GM12891 (cell line): ENCODE measurements around the gene MMEL1.

Source experiments
- DNase-seq: peaks from one replicate; pipeline ENCODE4 v3.0.0; 2011; ENCODE audit warnings: low spot score; ENCODE audit not compliant: insufficient read length
- FAIRE-seq: peaks from 2 replicates; lab custom pipeline; 2011; peaks lifted over from hg19 to GRCh38; lab: Jason Lieb, UNC
- PAX5 ChIP-seq: IDR thresholded peaks from 2 replicates; pipeline ENCODE4 v1.6.1; 2011; ENCODE audit warnings: low read length, moderate library complexity, mild to moderate bottlenecking; ENCODE audit not compliant: insufficient read depth, severe bottlenecking
- POLR2A ChIP-seq: IDR thresholded peaks from 2 replicates; pipeline ENCODE4 v1.6.1; 2011; ENCODE audit warnings: low read depth, low read length, control low read depth
- POLR2AphosphoS5 ChIP-seq: IDR thresholded peaks from 2 replicates; pipeline ENCODE4 v1.6.1; 2011; ENCODE audit warnings: low read depth, low read length, control low read depth
- POU2F2 ChIP-seq: IDR thresholded peaks from 2 replicates; pipeline ENCODE4 v1.6.1; 2011; ENCODE audit warnings: low read depth, mild to moderate bottlenecking, control low read depth, low read length, moderate library complexity
- SPI1 ChIP-seq: IDR thresholded peaks from 2 replicates; pipeline ENCODE4 v1.6.1; 2011; ENCODE audit warnings: low read depth, low read length, control low read depth
- TAF1 ChIP-seq: IDR thresholded peaks from 2 replicates; pipeline ENCODE4 v1.6.1; 2011; ENCODE audit warnings: low read depth, low read length, control low read depth

The MMEL1 gene

DNA sequence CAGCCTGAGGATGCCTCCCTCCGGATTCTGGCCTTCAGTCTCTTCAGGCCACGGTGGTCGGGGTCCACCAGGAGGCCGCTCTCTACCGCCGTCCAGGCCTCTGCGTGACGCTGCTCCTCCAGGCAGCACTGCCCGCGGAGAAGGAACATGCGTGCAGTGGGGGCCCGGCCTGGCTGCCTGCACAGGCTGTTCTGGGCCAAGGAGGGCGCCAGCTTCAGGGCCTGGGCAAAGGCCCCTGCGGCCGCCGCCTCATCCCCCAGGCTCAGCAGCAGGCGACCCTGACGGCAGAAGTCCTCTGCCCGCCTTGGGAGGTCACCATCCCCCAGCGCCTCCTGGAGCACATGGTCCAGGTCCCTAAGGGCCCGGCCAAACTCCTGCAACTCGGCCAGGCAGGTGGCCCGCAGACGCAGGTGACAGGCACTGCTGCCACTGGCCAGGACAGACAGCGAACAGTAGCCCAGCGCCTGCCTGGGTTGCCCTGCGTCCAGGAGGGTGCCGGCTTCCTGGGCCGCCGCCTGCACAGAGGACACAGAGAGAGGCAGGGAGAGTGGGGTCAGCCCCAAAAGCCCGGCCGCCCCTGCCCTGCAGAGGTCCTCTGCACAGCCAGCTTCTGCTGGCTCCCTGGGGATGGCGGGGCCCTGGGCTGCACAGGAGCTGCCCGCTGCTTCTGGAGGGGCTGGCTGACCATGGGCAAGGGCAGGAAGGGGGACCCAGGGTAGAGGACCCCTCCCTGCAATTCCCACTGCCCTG, 8.7 kb upstream of the MMEL1 start:
- TF ChIP-seq POLR2AphosphoS5 (no peak), POLR2A (no peak), POU2F2 (no peak), SPI1 (no peak), TAF1 (no peak), PAX5 (no peak)
- FAIRE-seq (no peak), DNase-seq (no peak)

DNA sequence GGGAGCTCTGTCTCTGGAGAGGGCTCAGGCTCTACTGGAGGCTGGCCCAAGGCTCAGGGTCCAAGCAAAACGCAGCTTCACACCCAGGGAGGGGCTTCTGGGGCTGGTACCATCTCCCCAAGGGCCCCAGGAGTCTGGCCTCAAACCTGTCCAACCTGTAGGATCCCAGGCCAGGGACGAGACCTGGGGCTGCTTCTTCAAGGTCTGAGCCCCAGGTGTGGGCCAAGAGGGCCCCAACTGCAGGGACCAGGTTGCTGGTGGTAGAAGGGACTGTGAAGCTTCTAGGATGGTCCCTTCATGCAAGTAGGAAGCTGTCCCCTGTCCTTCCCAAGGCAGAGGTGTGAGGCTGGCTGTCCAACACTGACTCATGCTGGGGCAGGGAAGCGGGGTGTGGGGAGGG, 7.8 kb upstream of the MMEL1 start:
- TF ChIP-seq SPI1 (no peak), PAX5 (no peak), POU2F2 (no peak), POLR2AphosphoS5 (no peak), POLR2A (no peak), TAF1 (no peak)
- FAIRE-seq (no peak), DNase-seq (no peak)

DNA sequence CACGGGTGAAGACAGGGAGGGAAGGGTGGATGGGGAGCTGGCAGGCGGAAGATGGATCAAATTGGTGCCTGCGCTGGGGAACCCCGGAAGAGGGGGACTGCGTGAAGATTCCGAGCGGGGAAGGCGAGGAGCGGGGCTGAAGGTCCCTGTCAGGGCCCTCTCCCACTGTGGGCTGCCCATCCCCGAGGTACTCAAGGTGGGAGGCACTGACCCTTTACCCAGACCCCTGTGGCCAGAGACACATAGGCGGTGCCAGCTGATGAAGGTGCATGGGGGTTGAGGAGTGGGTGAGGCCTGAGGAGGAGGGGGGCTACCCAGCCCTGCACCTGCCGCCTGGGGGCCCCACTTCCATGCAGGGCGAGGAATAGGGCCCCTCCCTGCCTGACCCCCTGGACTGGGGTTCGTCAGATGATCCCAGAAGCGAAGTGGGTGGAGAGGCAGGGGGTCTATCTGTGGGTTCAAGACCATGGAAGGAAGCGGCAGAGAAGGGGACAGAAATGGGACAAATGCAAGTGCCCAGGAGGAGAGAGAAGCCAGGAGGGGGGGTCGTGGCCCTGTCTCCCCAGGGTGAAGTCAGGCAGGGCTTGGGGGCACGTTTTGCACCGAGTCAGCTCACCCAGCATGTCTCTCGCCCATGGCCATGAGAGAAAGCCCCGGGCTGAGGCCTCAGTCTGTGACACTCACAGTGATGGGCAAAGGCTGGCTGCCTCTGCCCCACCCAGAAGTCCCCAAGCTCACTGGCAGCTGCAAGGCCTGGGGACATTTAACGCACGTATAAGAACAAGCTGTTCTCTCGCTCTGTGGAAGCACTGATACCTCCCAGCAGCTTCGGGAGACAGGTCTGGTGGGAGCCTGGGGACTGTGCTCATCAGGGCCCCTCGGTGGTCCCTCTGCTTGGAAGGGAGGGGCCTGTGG, 7.0 kb upstream of the MMEL1 start:
- FAIRE-seq (no peak), DNase-seq (no peak)
- no peak for TF ChIP-seq SPI1
- TF ChIP-seq PAX5 = no peak
- no peak for TF ChIP-seq POU2F2
- TF ChIP-seq POLR2AphosphoS5 = no peak
- TF ChIP-seq TAF1 = no peak
- no peak for TF ChIP-seq POLR2A

DNA sequence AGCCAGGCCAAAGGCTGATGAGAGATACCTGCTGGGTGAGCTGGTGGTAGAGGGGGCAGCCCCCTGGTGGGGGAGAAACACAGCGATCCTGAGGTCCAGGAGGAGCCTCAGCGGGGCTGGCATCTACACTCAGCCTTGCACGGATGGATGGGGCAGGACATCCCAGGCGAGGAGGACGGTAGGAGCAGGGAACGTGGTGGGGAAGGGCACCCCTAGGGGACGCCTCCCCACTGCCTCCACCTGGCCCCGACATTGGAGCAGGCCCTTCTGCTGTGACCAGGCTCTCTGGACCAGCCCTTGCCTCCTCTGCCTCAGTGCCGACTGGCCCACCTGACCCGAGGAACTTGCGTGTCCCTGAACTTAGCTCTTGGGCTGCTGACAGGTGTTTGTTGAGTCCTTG, 6.4 kb upstream of the MMEL1 start:
- TF ChIP-seq PAX5 (no peak), POLR2AphosphoS5 (no peak), POU2F2 (no peak), SPI1 (no peak)

DNA sequence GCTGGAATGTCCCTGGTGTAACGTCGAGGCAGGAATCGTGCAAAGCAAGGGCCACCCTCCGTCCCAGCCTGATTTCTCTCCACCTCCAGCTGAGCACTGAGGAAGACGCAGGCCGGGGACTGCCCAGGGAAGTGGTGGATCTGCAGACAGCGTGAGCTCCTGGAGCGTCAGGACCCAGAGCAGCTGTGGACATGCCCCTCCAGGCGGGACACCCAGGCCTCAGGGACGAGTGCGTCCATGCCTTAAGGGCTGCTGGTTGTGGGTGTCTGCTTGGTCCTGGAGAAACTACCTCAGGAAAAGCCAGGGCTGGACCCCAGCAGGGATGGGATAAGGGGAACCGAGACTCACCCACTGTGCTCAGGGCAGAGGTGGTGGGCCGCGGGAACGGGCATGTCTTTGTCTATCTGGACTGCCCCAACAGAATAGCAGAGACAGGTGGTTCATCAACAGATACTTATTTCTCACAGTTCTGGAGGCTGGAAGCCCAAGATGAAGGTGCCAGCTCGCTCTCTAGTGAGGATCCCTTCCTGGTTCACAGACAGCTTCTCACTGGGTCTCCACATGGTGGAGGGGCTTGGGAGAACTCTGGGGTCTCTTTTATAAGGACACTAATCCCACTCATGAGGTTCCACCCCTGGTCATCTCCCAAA, 5.8 kb upstream of the MMEL1 start:
- DNase-seq = no peak
- no peak for FAIRE-seq
- TF ChIP-seq TAF1 (no peak), POLR2AphosphoS5 (no peak), PAX5 (no peak), POU2F2 (no peak)

More for the DNA sequence above, 6.4 kb upstream of the MMEL1 start:
- no peak for DNase-seq
- FAIRE-seq = no peak

DNA sequence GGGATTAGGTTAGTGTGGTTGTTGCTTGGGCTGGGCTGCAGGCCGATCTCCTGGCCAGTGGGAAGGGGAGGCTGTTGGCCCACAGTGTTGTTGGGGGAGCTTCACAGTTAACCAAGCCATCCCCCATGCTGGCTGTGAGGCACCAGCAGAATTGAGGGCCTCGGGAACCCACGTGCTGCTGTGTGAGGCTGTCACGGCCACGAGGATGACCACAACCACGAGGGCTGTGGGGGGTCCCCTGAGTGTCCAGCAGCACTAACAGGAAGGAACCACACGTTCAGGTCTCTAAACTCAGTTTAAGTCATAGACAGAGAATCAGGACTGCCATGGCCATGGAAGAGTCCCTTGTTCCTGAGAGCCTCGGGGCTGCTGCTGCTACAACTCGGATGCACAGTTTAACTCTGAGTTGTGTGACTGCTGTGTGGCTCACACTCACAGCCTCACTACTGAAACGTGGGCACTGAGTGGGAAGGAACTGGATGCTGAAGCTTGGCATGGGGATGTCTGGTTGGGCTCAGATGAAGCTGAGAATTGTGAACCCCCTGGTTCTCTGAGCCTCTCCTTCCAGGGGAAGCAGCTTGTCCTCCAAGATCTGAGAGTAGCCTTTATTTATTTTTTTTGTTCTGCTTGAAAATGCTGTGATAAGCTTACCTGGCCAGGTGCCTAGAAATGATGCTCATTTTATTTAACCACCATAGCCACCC, 4.8 kb upstream of the MMEL1 start:
- TF ChIP-seq POLR2A (no peak), POU2F2 (no peak), POLR2AphosphoS5 (no peak), PAX5 (no peak)
- no peak for FAIRE-seq
- DNase-seq = no peak

DNA sequence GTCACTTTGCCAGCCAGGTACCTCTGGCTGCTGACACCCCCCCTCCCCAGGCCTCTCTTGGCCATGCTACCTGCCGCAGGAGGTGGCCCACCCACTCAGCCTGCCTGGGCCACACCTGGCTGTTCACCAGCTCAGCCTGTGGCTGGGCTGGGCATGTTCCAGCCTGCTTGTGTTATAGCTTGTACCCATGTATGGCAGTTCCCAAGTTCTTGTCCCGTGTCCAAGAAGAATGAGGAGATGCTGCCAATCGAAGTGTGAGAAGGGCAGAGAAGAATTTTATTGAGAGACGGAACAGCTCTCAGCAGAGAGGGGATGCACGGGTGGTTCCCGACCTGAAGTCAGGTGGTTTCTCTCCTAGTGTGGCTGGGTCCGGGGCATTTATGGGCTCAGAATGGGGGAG, 3.9 kb upstream of the MMEL1 start:
- FAIRE-seq = no peak
- TF ChIP-seq POU2F2 (no peak), PAX5 (no peak), SPI1 (no peak), TAF1 (no peak), POLR2AphosphoS5 (no peak), POLR2A (no peak)
- no peak for DNase-seq

DNA sequence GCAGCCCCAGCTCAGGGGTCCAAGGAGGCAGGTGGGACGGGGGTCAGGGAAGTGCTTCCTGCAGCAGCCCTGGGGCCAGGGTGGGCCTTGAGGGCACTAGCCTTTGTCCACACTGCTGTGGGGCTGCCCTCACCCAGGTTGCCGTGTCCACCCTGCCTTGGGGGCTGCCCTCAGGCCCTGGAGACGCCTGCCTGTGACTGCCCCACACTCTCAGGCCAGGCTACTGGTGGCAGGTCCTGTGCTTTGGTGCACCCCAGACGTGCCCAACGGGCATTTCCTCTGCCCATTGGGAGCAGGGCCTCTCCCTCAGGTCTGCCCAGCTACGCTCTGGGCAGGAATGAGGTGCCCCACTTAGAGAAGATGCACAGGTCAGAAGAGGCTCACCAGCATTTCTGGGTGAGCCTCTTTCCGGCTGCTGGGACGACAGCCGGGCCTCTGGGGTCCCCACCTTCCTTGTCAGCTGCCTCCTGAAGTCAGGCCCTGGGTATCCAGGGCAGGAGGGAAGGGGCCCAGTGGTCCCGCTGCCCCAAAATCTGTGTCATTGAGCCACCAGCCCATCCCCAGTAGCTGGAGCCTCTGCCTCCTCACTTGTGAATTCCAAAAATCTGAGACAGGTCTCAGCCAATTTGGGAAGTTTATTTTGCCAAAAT, 2.7 kb upstream of the MMEL1 start:
- TF ChIP-seq POLR2A (no peak), POU2F2 (no peak), TAF1 (no peak), PAX5 (no peak), SPI1 (no peak), POLR2AphosphoS5 (no peak)
- no peak for DNase-seq
- FAIRE-seq = no peak
